Gastrocnemius medialis (tissue), 4 donors: ENCODE measurements around the gene NXPH3. TPM values are rescaled to one million over a fixed set of nuclear protein-coding genes. Genes with fewer than 3 reads are reported as not detected.

Source experiments
- ATAC-seq, 2 donors: fragments of 150-250 bp; one replicate each; pipeline ENCODE4 v1.9.1; 2016
- DNase-seq, 2 donors: peaks; one replicate each; pipeline ENCODE4 v3.0.0-alpha.2; 2019
- H3K27ac ChIP-seq, 4 donors: fragments of 200-600 bp; sonication (generic); 1 replicate in 1 of 4; 2 replicates in 3 of 4; pipeline ENCODE4 v1.5.1; 2016 to 2018; ENCODE audit warnings: mild to moderate bottlenecking in 2 of 4, moderate library complexity in 1 of 4
- H3K27me3 ChIP-seq, 3 donors: fragments of 200-600 bp; sonication (generic) in 2 of 3; 1 replicate in 1 of 3; 2 replicates in 2 of 3; pipeline versions ENCODE4 v1.5.1 to v1.6.0; 2016 to 2019; ENCODE audit warnings: mild to moderate bottlenecking in 1 of 3, moderate library complexity in 1 of 3
- H3K36me3 ChIP-seq, 2 donors: fragments of 200-600 bp; sonication (generic) in 1 of 2; one replicate each; pipeline ENCODE4 v1.5.1; 2017 to 2018
- H3K4me1 ChIP-seq, 2 donors: fragments of 200-600 bp; sonication (generic) in 1 of 2; one replicate each; pipeline ENCODE4 v1.5.1; 2016 to 2017; ENCODE audit warnings: mild to moderate bottlenecking in 2 of 2
- H3K4me3 ChIP-seq, 4 donors: fragments of 200-600 bp; sonication (generic) in 3 of 4; 1 replicate in 1 of 4; 2 replicates in 3 of 4; pipeline ENCODE4 v1.5.1; 2016 to 2019; ENCODE audit warnings: mild to moderate bottlenecking in 2 of 4
- H3K9me3 ChIP-seq, 3 donors: fragments of 200-600 bp; sonication (generic) in 2 of 3; 1 replicate in 1 of 3; 2 replicates in 2 of 3; pipeline ENCODE4 v1.5.1; 2016 to 2019
- CTCF ChIP-seq, 5 experiments: fragments of 450-650 bp in 3 of 5; fragments of 200-600 bp in 2 of 5; sonication (generic) in 2 of 5; IDR thresholded peaks in 4 of 5; conservative IDR thresholded peaks in 1 of 5; 1 replicate in 4 of 5; 2 replicates in 1 of 5; pipeline ENCODE4 v1.5.1; 2016 to 2019; ENCODE audit warnings: antibody characterized with exemption in 5 of 5, mild to moderate bottlenecking in 3 of 5, moderate library complexity in 3 of 5
- POLR2A ChIP-seq, 2 donors: fragments of 450-650 bp; IDR thresholded peaks; one replicate each; pipeline ENCODE4 v1.6.1; 2017; ENCODE audit warnings: antibody characterized with exemption in 2 of 2, mild to moderate bottlenecking in 2 of 2, moderate library complexity in 2 of 2
- in situ Hi-C, 4 donors: fragments of 200-750 bp; cut with MboI; loops; one replicate each; pipeline versions ENCODE4 v1.15.0 to v1.8.0; 2017; ENCODE audit warnings: low sequenced_read_pairs in 4 of 4
- intact Hi-C: fragments of 100-400 bp; cut with DNase I; formaldehyde crosslinking; loops from one replicate; pipeline ENCODE4 v1.15.1; 2023; ENCODE audit warnings: low total_unique reads
- total RNA-seq, 4 donors: library from RNA; depleted of rRNA; stranded (reverse); fragments of >200 nt; gene quantifications; one replicate each; pipeline versions ENCODE4 v1.1.0 to v1.2.3, GENCODE V29; 2016

The NXPH3 gene
- total RNA-seq, 4 donors from 2014 or later, result 1.3 to 3.0 (median 1.7) TPM

DNA sequence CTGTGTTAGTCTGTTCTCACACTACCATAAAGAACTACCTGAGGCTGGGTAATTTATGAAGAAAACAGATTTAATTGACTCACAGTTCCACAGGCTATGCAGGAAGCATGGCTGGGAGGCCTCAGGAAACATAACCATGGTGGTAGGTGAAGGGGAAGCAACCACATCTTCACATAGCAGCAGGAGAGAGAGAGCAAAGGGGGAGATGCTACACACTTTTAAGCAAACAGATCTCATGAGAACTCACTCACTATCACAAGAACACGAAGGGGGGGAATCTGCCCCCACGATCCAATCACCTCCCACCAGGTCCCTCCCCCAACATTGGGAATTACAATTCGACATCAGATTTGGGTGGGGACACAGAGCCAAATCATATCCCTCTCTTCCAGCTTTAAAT lies 31.8 kb upstream of the NXPH3 start:
- intact Hi-C loops (no loop called here), in situ Hi-C loops (loop anchor here in 2 of 4 donors (10.0 kb wide), 2 partner anchors 49 to 109 kb away; partner anchors contain the start of gene NGFR (in 1 of the 2))
- H3K4me3 ChIP-seq, result no peak overlapping the region
- ATAC-seq (no peak), DNase-seq (no peak)
- no peak for TF ChIP-seq CTCF (IDR thresholded peaks at IDR 0.05 in 4 of 5, conservative IDR thresholded peaks at IDR 0.05 in 1 of 5)
- TF ChIP-seq POLR2A (IDR thresholded peaks at IDR 0.05), result no peak
- no peaks in the 10 kb centered on the region for H3K27me3 ChIP-seq
- H3K36me3 ChIP-seq, result no peaks in the 10 kb centered on the region
- no peak overlapping the region for H3K27ac ChIP-seq
- H3K4me1 ChIP-seq, result no peaks in the 10 kb centered on the region
- no peaks in the 10 kb centered on the region for H3K9me3 ChIP-seq

- H3K4me3 ChIP-seq, result no peak overlapping the region
- no peak for TF ChIP-seq CTCF (IDR thresholded peaks at IDR 0.05 in 4 of 5, conservative IDR thresholded peaks at IDR 0.05 in 1 of 5)
- TF ChIP-seq POLR2A (IDR thresholded peaks at IDR 0.05), result no peak
- H3K9me3 ChIP-seq, result no peaks in the 10 kb centered on the region
- ATAC-seq, result no peak
- no peaks in the 10 kb centered on the region for H3K36me3 ChIP-seq
- H3K4me1 ChIP-seq, result no peaks in the 10 kb centered on the region
- no peak overlapping the region for H3K27ac ChIP-seq
- DNase-seq, result no peak
- in situ Hi-C loops (loop anchor here in 2 of 4 donors (10.0 kb wide), 2 partner anchors 50 to 110 kb away; partner anchors contain the start of gene NGFR (in 1 of the 2)), intact Hi-C loops (no loop called here)
- H3K27me3 ChIP-seq, result no peaks in the 10 kb centered on the region
Observed at GRCh38 chr17:49545007-49545660, 30.5 kb upstream of the NXPH3 start.

- Histone ChIP-seq H3K27me3 (no peaks in the 10 kb centered on the region), H3K36me3 (no peaks in the 10 kb centered on the region), H3K27ac (no peak overlapping the region), H3K4me1 (no peaks in the 10 kb centered on the region), H3K4me3 (no peak overlapping the region), H3K9me3 (no peaks in the 10 kb centered on the region)
- intact Hi-C loops, result no loop called here
- DNase-seq (no peak), ATAC-seq (no peak)
- TF ChIP-seq POLR2A (IDR thresholded peaks at IDR 0.05) (no peak), CTCF (IDR thresholded peaks at IDR 0.05 in 4 of 5, conservative IDR thresholded peaks at IDR 0.05 in 1 of 5) (no peak)
- in situ Hi-C loops, result loop anchor here in 2 of 4 donors (10.0 kb wide), 2 partner anchors 51 to 111 kb away; partner anchors contain the start of gene NGFR (in 1 of the 2)
Observed at GRCh38 chr17:49545806-49546545, 29.7 kb upstream of the NXPH3 start.

GRCh38 chr17:49546546-49547535 lies 28.8 kb upstream of the NXPH3 start:
- no peaks in the 10 kb centered on the region for H3K27me3 ChIP-seq
- ATAC-seq, result no peak
- in situ Hi-C loops (loop anchor here in 2 of 4 donors (10.0 kb wide), 2 partner anchors 52 to 112 kb away; partner anchors contain the start of gene NGFR (in 1 of the 2)), intact Hi-C loops (loop anchor here (1.0 kb wide), 1 partner anchor 112 kb away; no protein-coding TSS in a partner anchor)
- H3K9me3 ChIP-seq, result no peaks in the 10 kb centered on the region
- TF ChIP-seq CTCF (IDR thresholded peaks at IDR 0.05 in 4 of 5, conservative IDR thresholded peaks at IDR 0.05 in 1 of 5), result no peak
- no peak for TF ChIP-seq POLR2A (IDR thresholded peaks at IDR 0.05)
- no peak for DNase-seq
- no peaks in the 10 kb centered on the region for H3K36me3 ChIP-seq
- H3K4me1 ChIP-seq, result no peaks in the 10 kb centered on the region
- H3K27ac ChIP-seq, result no peak overlapping the region
- no peak overlapping the region for H3K4me3 ChIP-seq
